ENCODE data around the gene HOXD1. TPM values are rescaled to one million over a fixed set of nuclear protein-coding genes. Genes with fewer than 3 reads are reported as not detected.

HOXD1 gene
- total and polyA plus RNA-seq, 2 of the 4 experiments (the other 2 are of a cell fraction) = not detected

DNA sequence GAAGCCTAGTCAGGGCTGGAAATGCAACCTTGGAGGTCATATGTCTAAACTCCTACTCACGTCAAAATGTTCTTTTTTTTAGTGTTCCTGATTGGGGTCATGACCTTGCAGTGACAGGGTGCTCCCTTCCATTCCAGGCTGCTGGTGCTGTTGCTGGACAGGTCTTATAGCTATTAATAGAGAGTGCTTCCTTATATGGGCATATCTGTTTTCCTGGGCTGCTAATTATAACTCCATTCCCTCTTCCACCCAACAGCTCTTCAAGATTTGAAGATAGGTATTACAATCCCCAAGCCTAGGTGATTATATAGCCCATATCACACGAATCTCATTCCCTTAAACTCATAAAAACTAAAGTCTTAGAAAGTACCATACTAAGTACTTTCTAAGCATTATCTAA is 18.8 kb upstream of the HOXD1 start:
- H3K9me3 ChIP-seq (ENCODE audit: control insufficient read depth, insufficient read depth, low read length) = peaks cover 8% of the 10 kb centered on the region
- no peak overlapping the region for H3K56ac ChIP-seq (ENCODE audit: extremely low read depth, insufficient read depth, low read length)
- H3K4me1 ChIP-seq (ENCODE audit: control insufficient read depth, insufficient read depth, low read length) = no peaks in the 10 kb centered on the region
- no peak overlapping the region for H3K23ac ChIP-seq (ENCODE audit: low read depth, low read length)
- no peak overlapping the region for H3K14ac ChIP-seq (replicated peaks; ENCODE audit: low read depth, low read length)
- no peak overlapping the region for H3K4me3 ChIP-seq (ENCODE audit: insufficient read depth, low read depth, low read length)
- no peak overlapping the region for H2BK120ac ChIP-seq (ENCODE audit: low read depth, low read length)
- CTCF ChIA-PET = interaction anchor here (0.7 kb wide), 1 partner anchor 272 kb away, joined by 3 read pairs; no protein-coding TSS in a partner anchor
- in situ Hi-C loops (cut with MboI; ENCODE audit: low sequenced_read_pairs) (no loop called here), intact Hi-C loops (cut with micrococcal nuclease) (no loop called here), dilution Hi-C loops (cut with HindIII; ENCODE audit: low sequenced_read_pairs, unreplicated experiment) (no loop called here)
- no peak overlapping the region for H3K27ac ChIP-seq (ENCODE audit: insufficient read depth, low read length)
- no peaks in the 10 kb centered on the region for H4K20me1 ChIP-seq (ENCODE audit: insufficient read depth, low read length)
- no peak overlapping the region for H3K4ac ChIP-seq (ENCODE audit: low read depth, low read length)
- BruUV-seq (replicated peaks) = no TSS peak
- no peak overlapping the region for H2BK5ac ChIP-seq (ENCODE audit: low read depth, low read length, poor library complexity, severe bottlenecking)
- TF ChIP-seq CHD1 (IDR thresholded peaks at IDR 0.05; ENCODE audit: low read depth, low read length) (no peak), FOS (IDR thresholded peaks at IDR 0.05; ENCODE audit: low read depth, low read length) (no peak), BHLHE40 (IDR thresholded peaks at IDR 0.05; ENCODE audit: low read depth, low read length) (no peak), NFE2L2 (IDR thresholded peaks at IDR 0.05; ENCODE audit: low read depth, low read length) (no peak), POLR2A (IDR thresholded peaks at IDR 0.05; ENCODE audit: low read depth, low read length) (no peak), RFX5 (IDR thresholded peaks at IDR 0.05; ENCODE audit: low read depth, low read length) (no peak), RCOR1 (IDR thresholded peaks at IDR 0.05; ENCODE audit: insufficient replicate concordance, low read length) (no peak), MXI1 (IDR thresholded peaks at IDR 0.05; ENCODE audit: borderline replicate concordance, low read depth, low read length) (no peak), RAD21 (IDR thresholded peaks at IDR 0.05; ENCODE audit: low read length) (no peak)
- no peak overlapping the region for H4K91ac ChIP-seq (ENCODE audit: insufficient read depth, low read depth, low read length)
- peaks cover 61% of the 10 kb centered on the region for H3K27me3 ChIP-seq (ENCODE audit: control insufficient read depth, insufficient read depth, low read length)
- H2BK20ac ChIP-seq (ENCODE audit: low read depth, low read length) = no peak overlapping the region
- no CpG with 5 or more reads among the region's 2 CpGs for WGBS, 2 experiments (ENCODE audit: extremely low coverage in 2 of 2, insufficient read length in 1 of 2)
- H3K36me3 ChIP-seq (ENCODE audit: control insufficient read depth, insufficient read depth, low read length) = no peaks in the 10 kb centered on the region
- POLR2A ChIA-PET (ENCODE audit: unreplicated experiment) = no interaction called here
- no peak overlapping the region for H2BK15ac ChIP-seq (ENCODE audit: low read depth, low read length)
- no peak overlapping the region for H2AK5ac ChIP-seq (ENCODE audit: low read depth, low read length)
- no peak overlapping the region for H3K9ac ChIP-seq (ENCODE audit: low read depth, low read length)
- no peak overlapping the region for H3K18ac ChIP-seq (ENCODE audit: low read depth, low read length)
- no peaks in the 10 kb centered on the region for H3K9me1 ChIP-seq (ENCODE audit: insufficient read depth, low read length)
- no peak overlapping the region for H2AFZ ChIP-seq (replicated peaks; ENCODE audit: low read length, poor library complexity)
- no peak overlapping the region for H3K4me2 ChIP-seq (ENCODE audit: low read depth, low read length)
- H3K79me1 ChIP-seq (ENCODE audit: low read depth in 1 of 2, low read length in 2 of 2) = no peaks in the 10 kb centered on the region
- no peak for ATAC-seq (ENCODE audit: low read depth)
- no peak overlapping the region for H2AK9ac ChIP-seq (replicated peaks; ENCODE audit: low read depth, low read length, poor library complexity)
- no peak for DNase-seq
- H4K5ac ChIP-seq (ENCODE audit: low read depth, low read length) = no peak overlapping the region
- H4K8ac ChIP-seq (ENCODE audit: low read depth in 2 of 2, low read length in 2 of 2) = no peak overlapping the region

Measured in IMR-90 (cell line).